GM12878 (cell line): ENCODE measurements around the gene HCCS. TPM values are rescaled to one million over a fixed set of nuclear protein-coding genes. Genes with fewer than 3 reads are reported as not detected.

Experiments used
- ATAC-seq: fragments of 200-7000 bp; cut with Tn5 transposase; 3 replicates; pipeline ENCODE4 v1.9.1; 2020; ENCODE audit warnings: mild to moderate bottlenecking, moderate library complexity
- BruUV-seq: library from RNA; stranded (reverse); fragments of 400-500 nt; replicated peaks from 2 replicates; lab custom pipeline; 2021; lab: Mats Ljungman, UMichigan
- CTCF ChIA-PET: fragments of 300-600 bp; sonication (Branson Sonifier 250); formaldehyde crosslinking; extraction: SDS; loops from one replicate; lab custom pipeline; 2021; ENCODE audit warnings: inconsistent platforms; lab: Yijun Ruan, JAX
- POLR2A ChIA-PET: fragments of 350-600 bp; formaldehyde crosslinking; extraction: SDS; loops from one replicate; lab custom pipeline; 2021; ENCODE audit warnings: inconsistent platforms; lab: Charles Lee
- RAD21 ChIA-PET: fragments of 300-600 bp; sonication (Branson Sonifier 250); formaldehyde crosslinking; loops from one replicate; lab custom pipeline; 2023; ENCODE audit warnings: antibody characterized with exemption; ENCODE audit not compliant: unreplicated experiment; lab: Charles Lee
- SMC1A ChIA-PET: fragments of 300-600 bp; sonication (Branson Sonifier 250); formaldehyde crosslinking; loops from one replicate; lab custom pipeline; 2023; ENCODE audit not compliant: unreplicated experiment, uncharacterized antibody; lab: Charles Lee
- DNase-seq: peaks from one replicate; pipeline ENCODE4 v3.0.0-alpha.2; 2011; ENCODE audit warnings: low read depth, low spot score
- FAIRE-seq: peaks from 3 replicates; lab custom pipeline; 2011; peaks lifted over from hg19 to GRCh38; lab: Jason Lieb, UNC
- H2AFZ ChIP-seq: 2 replicates; pipeline ENCODE4 v1.6.0; 2011; ENCODE audit warnings: low read depth, low read length, control low read depth; ENCODE audit not compliant: control insufficient read depth
- H3K27ac ChIP-seq: 2 replicates; pipeline ENCODE4 v1.5.1; 2011; ENCODE audit warnings: control low read depth; ENCODE audit not compliant: control insufficient read depth, insufficient read depth
- H3K27me3 ChIP-seq, 2 experiments: replicated peaks in 1 of 2; 2 replicates each; pipeline versions ENCODE4 v1.6.0 to v1.6.1; 2011; ENCODE audit warnings: low read length in 1 of 2; ENCODE audit not compliant: control insufficient read depth in 2 of 2, insufficient read depth in 2 of 2
- H3K36me3 ChIP-seq, 2 experiments: 2 replicates each; pipeline ENCODE4 v1.5.1; 2011; ENCODE audit warnings: low read length in 1 of 2; ENCODE audit not compliant: control insufficient read depth in 2 of 2, insufficient read depth in 2 of 2
- H3K4me1 ChIP-seq: 2 replicates; pipeline ENCODE4 v1.6.1; 2011; ENCODE audit warnings: mild to moderate bottlenecking, low read length, moderate library complexity, mixed read lengths; ENCODE audit not compliant: control insufficient read depth, insufficient read depth
- H3K4me2 ChIP-seq: 2 replicates; pipeline ENCODE4 v1.6.0; 2011; ENCODE audit warnings: control low read depth; ENCODE audit not compliant: control insufficient read depth, insufficient read depth
- H3K4me3 ChIP-seq: fragments of 200-600 bp; sonication (generic); 2 replicates; pipeline ENCODE4 v1.5.1; 2016
- H3K79me2 ChIP-seq: 2 replicates; pipeline ENCODE4 v1.6.0; 2011; ENCODE audit warnings: low read length; ENCODE audit not compliant: control insufficient read depth, insufficient read depth
- H3K9ac ChIP-seq: 2 replicates; pipeline ENCODE4 v1.8.0; 2011; ENCODE audit warnings: low read length, control low read depth, mixed read lengths; ENCODE audit not compliant: control insufficient read depth, insufficient read depth
- H3K9me3 ChIP-seq: replicated peaks from 3 replicates; pipeline ENCODE4 v1.5.1; 2011; ENCODE audit warnings: mild to moderate bottlenecking, low read length; ENCODE audit not compliant: control insufficient read depth, insufficient read depth
- H4K20me1 ChIP-seq: 2 replicates; pipeline ENCODE4 v1.6.0; 2011; ENCODE audit not compliant: control insufficient read depth, insufficient read depth
- CHD4 ChIP-seq: fragments of 200-600 bp; sonication (generic); IDR thresholded peaks from 2 replicates; pipeline ENCODE4 v1.6.1; 2016; ENCODE audit warnings: mild to moderate bottlenecking
- CREM ChIP-seq: IDR thresholded peaks from 2 replicates; pipeline ENCODE4 v1.6.1; 2014; ENCODE audit warnings: antibody characterized with exemption, low read depth
- EGR1 ChIP-seq, 2 experiments: IDR thresholded peaks; 1 replicate in 1 of 2; 2 replicates in 1 of 2; pipeline ENCODE4 v1.6.1; 2011 to 2012; ENCODE audit warnings: low read depth in 2 of 2, low read length in 2 of 2, borderline replicate concordance in 1 of 2, mild to moderate bottlenecking in 1 of 2, moderate library complexity in 1 of 2
- HDGF ChIP-seq: fragments of 450-650 bp; IDR thresholded peaks from 2 replicates; pipeline ENCODE4 v1.6.1; 2016; ENCODE audit warnings: antibody characterized with exemption
- IRF4 ChIP-seq: IDR thresholded peaks from 2 replicates; pipeline ENCODE4 v1.6.1; 2011; ENCODE audit warnings: low read depth, low read length
- RB1 ChIP-seq: fragments of 450-650 bp; formaldehyde crosslinking; IDR thresholded peaks from 2 replicates; pipeline ENCODE4 v1.6.1; 2017; ENCODE audit warnings: mild to moderate bottlenecking, borderline replicate concordance
- SIX5 ChIP-seq: IDR thresholded peaks from 2 replicates; pipeline ENCODE4 v1.6.1; 2011; ENCODE audit warnings: mild to moderate bottlenecking, low read depth, low read length, moderate library complexity; ENCODE audit not compliant: severe bottlenecking
- TARDBP ChIP-seq: IDR thresholded peaks from 2 replicates; pipeline ENCODE4 v1.6.1; 2016; ENCODE audit warnings: borderline replicate concordance
- WRNIP1 ChIP-seq: IDR thresholded peaks from 2 replicates; pipeline ENCODE4 v1.6.1; 2011; ENCODE audit warnings: low read depth, low read length, improper control_type of control experiment, borderline replicate concordance
- YBX1 ChIP-seq: fragments of 450-650 bp; IDR thresholded peaks from 2 replicates; pipeline ENCODE4 v1.6.1; 2016; ENCODE audit warnings: antibody characterized with exemption
- YY1 ChIP-seq: IDR thresholded peaks from 2 replicates; pipeline ENCODE4 v1.6.1; 2011; ENCODE audit warnings: low read depth, mild to moderate bottlenecking, low read length
- ZZZ3 ChIP-seq: IDR thresholded peaks from 2 replicates; pipeline ENCODE4 v1.6.1; 2011; ENCODE audit warnings: low read depth; ENCODE audit not compliant: control insufficient read depth, insufficient read length
- WGBS: methylation state at CpG from one replicate; pipeline ENCODE4 v1.1.6; 2016; ENCODE audit warnings: low lambda C conversion rate; ENCODE audit not compliant: insufficient replicate concordance, insufficient coverage; ENCODE audit errors: missing lambda C conversion rate; 5-methylcytosine and 5-hydroxymethylcytosine counted together
- in situ Hi-C: fragments of 300-500 bp; cut with MboI; formaldehyde crosslinking; loops from 9 replicates; pipeline ENCODE4 v1.14.3; 2018; ENCODE audit warnings: mixed read lengths
- intact Hi-C: fragments of 100-400 bp; cut with micrococcal nuclease; formaldehyde crosslinking; loops from one replicate; pipeline ENCODE4 v1.14.2; 2022; ENCODE audit not compliant: unreplicated experiment
- polyA plus RNA-seq, 11 experiments: library from polyadenylated mRNA; depleted of rRNA in 4 of 11; unstranded in 6 of 11; stranded (reverse) in 5 of 11; fragments of >200 nt; fragmentation: Nextera tagmentation in 4 of 11; fragmentation: Illumina TruSeq in 1 of 11; extraction: Ambion mirVana in 4 of 11; extraction: Trizol in 1 of 11; gene quantifications; 1 replicate in 1 of 11; 2 replicates in 10 of 11; pipeline versions ENCODE4 v1.2.1 to v1.2.3, GENCODE V29; 2011 to 2016; ENCODE audit warnings: inconsistent platforms in 2 of 11, missing spikeins in 2 of 11, low read depth in 1 of 11
- total RNA-seq, 4 experiments: library from RNA; depleted of rRNA in 3 of 4; stranded (reverse); fragments of >200 nt in 3 of 4; fragmentation: Illumina TruSeq in 1 of 4; extraction: Trizol in 1 of 4; gene quantifications; 2 replicates each; pipeline versions ENCODE4 v1.2.1 to v1.2.3, GENCODE V29; 2013 to 2021
- TF ChIP-seq, protein P1 (sequence below): fragments of 450-650 bp; IDR thresholded peaks from 2 replicates; pipeline ENCODE4 v1.6.1; 2016; ENCODE audit warnings: mild to moderate bottlenecking
- TF ChIP-seq, protein P2 (sequence below): IDR thresholded peaks from 2 replicates; pipeline ENCODE4 v1.6.1; 2011; ENCODE audit warnings: low read depth, mild to moderate bottlenecking, low read length, moderate library complexity, borderline replicate concordance; ENCODE audit errors: extremely low read depth
- TF ChIP-seq, protein P3 (sequence below): IDR thresholded peaks from 2 replicates; pipeline ENCODE4 v1.6.1; 2011; ENCODE audit warnings: mild to moderate bottlenecking, low read depth, low read length, moderate library complexity; ENCODE audit not compliant: insufficient replicate concordance

Gene HCCS
- total and polyA plus RNA-seq, 10 of the 15 experiments (the other 5 are each of a cell fraction or from before 2014, with no cell fraction given): 11.8 to 69.6 (median 36.9) TPM

DNA sequence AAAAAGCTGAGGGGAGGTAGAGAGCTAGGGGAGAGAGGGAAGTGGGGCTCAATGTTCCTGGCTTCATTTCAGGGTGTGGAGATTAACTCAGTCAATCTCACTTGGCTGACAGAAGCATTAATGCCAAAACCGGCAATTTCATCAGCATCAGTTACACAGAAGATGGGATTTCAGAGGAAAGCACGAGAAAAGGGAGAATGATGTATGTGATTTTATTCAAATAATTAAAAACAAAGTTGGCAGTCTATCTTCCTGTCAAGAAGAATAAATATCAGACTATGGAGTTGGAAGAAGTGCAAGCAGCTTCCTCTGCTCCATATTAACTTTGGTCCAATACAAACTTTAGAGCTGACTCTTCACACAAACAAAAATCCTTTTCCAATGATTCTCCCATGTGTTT, 29.6 kb upstream of the HCCS start (continued):
- TF ChIP-seq SIX5 (no peak), CREM (no peak), IRF4 (no peak), TARDBP (no peak), ZZZ3 (no peak), YY1 (no peak), YBX1 (no peak), CHD4 (no peak), EGR1 (IDR thresholded peaks at IDR 0.05; ENCODE audit: borderline replicate concordance in 1 of 2, low read depth in 2 of 2, low read length in 2 of 2) (no peak)
- TF ChIP-seq, all 136 proteins: peak for 0

DNA sequence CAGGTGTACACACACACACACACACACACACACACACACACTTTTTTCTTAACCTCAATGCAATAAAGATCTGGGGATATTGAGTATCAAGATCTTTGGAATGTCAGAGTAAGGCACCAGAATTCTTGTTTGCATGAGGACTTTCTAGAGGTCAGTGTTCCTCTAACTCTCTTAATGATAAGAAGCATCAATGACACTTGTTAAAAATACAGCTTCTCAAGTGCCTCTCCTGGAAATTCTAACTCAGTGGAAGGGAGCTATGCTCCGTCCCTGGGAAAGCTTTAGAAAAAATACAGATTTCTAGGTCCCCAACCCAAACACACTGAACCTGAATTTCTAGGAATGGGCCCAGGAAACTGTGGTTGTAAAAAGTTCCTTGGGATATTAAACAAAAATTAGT, 25.8 kb upstream of the HCCS start:
- in situ Hi-C loops: no loop called here
- H2AFZ ChIP-seq: no peak overlapping the region

More for the DNA sequence above, 25.8 kb upstream of the HCCS start:
- BruUV-seq: no TSS peak
- Histone ChIP-seq H3K79me2 (no peaks in the 10 kb centered on the region), H3K4me3 (no peak overlapping the region), H3K4me2 (no peak overlapping the region), H3K9me3 (no peaks in the 10 kb centered on the region), H3K36me3 (no peaks in the 10 kb centered on the region), H4K20me1 (no peaks in the 10 kb centered on the region), H3K9ac (no peak overlapping the region), H3K27ac (no peak overlapping the region), H3K4me1 (no peaks in the 10 kb centered on the region), H3K27me3 (no peaks in the 10 kb centered on the region)
- SMC1A ChIA-PET: no interaction called here
- FAIRE-seq (no peak), DNase-seq (no peak), ATAC-seq (no peak)
- WGBS: 67% methylated on average over 1 of the region's 1 CpG
- CTCF ChIA-PET: no interaction called here
- POLR2A ChIA-PET: no interaction called here
- TF ChIP-seq HDGF (no peak), RB1 (no peak), WRNIP1 (no peak)
- TF ChIP-seq, protein P1, sequence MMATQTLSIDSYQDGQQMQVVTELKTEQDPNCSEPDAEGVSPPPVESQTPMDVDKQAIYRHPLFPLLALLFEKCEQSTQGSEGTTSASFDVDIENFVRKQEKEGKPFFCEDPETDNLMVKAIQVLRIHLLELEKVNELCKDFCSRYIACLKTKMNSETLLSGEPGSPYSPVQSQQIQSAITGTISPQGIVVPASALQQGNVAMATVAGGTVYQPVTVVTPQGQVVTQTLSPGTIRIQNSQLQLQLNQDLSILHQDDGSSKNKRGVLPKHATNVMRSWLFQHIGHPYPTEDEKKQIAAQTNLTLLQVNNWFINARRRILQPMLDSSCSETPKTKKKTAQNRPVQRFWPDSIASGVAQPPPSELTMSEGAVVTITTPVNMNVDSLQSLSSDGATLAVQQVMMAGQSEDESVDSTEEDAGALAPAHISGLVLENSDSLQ: no peak
- TF ChIP-seq, protein P2, sequence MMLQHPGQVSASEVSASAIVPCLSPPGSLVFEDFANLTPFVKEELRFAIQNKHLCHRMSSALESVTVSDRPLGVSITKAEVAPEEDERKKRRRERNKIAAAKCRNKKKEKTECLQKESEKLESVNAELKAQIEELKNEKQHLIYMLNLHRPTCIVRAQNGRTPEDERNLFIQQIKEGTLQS: no peak
- TF ChIP-seq, protein P3, sequence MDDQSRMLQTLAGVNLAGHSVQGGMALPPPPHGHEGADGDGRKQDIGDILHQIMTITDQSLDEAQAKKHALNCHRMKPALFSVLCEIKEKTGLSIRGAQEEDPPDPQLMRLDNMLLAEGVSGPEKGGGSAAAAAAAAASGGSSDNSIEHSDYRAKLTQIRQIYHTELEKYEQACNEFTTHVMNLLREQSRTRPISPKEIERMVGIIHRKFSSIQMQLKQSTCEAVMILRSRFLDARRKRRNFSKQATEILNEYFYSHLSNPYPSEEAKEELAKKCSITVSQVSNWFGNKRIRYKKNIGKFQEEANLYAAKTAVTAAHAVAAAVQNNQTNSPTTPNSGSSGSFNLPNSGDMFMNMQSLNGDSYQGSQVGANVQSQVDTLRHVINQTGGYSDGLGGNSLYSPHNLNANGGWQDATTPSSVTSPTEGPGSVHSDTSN: no peak
- intact Hi-C loops: no loop called here
- RAD21 ChIA-PET: no interaction called here
